ENCODE results near the gene RUNX2. TPM values are rescaled to one million over a fixed set of nuclear protein-coding genes. Genes with fewer than 3 reads are reported as not detected.

RUNX2 gene
- total RNA-seq, 2 experiments from 2014 or later, result 8.0 to 9.3 TPM

GRCh38 chr6:45427726-45428125, 99.6 kb downstream of the RUNX2 start:
- POLR2A ChIA-PET, result interaction anchor here (1.0 kb wide), 1 partner anchor 9 kb away, joined by 3 read pairs; no protein-coding TSS in a partner anchor
- peak overlapping the region; percentile 57 for H3K27ac Mint-ChIP-seq
- H3K27me3 Mint-ChIP-seq, result no peaks in the 10 kb centered on the region
- TF ChIP-seq, protein P1, sequence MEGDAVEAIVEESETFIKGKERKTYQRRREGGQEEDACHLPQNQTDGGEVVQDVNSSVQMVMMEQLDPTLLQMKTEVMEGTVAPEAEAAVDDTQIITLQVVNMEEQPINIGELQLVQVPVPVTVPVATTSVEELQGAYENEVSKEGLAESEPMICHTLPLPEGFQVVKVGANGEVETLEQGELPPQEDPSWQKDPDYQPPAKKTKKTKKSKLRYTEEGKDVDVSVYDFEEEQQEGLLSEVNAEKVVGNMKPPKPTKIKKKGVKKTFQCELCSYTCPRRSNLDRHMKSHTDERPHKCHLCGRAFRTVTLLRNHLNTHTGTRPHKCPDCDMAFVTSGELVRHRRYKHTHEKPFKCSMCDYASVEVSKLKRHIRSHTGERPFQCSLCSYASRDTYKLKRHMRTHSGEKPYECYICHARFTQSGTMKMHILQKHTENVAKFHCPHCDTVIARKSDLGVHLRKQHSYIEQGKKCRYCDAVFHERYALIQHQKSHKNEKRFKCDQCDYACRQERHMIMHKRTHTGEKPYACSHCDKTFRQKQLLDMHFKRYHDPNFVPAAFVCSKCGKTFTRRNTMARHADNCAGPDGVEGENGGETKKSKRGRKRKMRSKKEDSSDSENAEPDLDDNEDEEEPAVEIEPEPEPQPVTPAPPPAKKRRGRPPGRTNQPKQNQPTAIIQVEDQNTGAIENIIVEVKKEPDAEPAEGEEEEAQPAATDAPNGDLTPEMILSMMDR (IDR thresholded peaks at IDR 0.05), result no peak
- ATAC-seq (no peak), DNase-seq (no peak)
- H3K4me1 Mint-ChIP-seq (ENCODE audit: low read depth), result peaks cover 55% of the 10 kb centered on the region
- H3K36me3 Mint-ChIP-seq (ENCODE audit: low read depth), result peaks cover 19% of the 10 kb centered on the region
- no peak overlapping the region for H3K4me3 Mint-ChIP-seq
- no peaks in the 10 kb centered on the region for H3K9me3 Mint-ChIP-seq
- CTCF ChIA-PET, result no interaction called here
- intact Hi-C loops (cut with micrococcal nuclease), result no loop called here

GRCh38 chr6:45428727-45429126, 100.6 kb downstream of the RUNX2 start:
- peaks cover 19% of the 10 kb centered on the region for H3K36me3 Mint-ChIP-seq (ENCODE audit: low read depth)

DNA sequence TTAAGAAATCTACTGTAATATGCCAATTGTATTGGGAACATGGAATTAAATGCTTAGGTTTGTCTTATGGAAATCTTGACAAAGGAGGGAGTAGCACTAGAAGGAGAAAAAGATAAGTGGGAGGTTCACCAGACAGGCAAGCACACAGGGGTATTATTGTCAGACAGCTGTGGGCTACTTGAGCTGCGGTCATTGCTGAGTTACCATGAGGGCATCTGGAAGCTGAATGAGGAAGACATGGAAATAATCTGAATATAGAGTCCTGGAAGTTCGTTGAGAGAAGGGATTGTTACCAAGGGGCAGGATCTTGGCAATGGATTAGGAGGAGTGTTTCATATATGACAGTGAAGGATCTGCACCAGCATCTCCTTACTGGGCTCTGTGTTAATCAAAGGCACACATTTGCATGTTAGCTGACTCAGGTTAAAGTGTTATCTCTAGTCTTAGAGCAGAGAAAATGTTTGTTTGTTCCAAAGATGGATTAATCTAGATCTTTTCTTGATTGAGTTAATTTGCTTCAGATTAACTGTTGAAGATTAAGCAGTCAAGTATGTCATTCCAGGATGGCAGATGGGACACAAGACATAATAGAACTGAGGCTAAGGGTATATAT, 102.6 kb downstream of the RUNX2 start:
- Mint-ChIP-seq H3K36me3 (ENCODE audit: low read depth) (peaks cover 22% of the 10 kb centered on the region), H3K9me3 (no peaks in the 10 kb centered on the region), H3K4me3 (no peak overlapping the region), H3K4me1 (ENCODE audit: low read depth) (peaks cover 66% of the 10 kb centered on the region), H3K27ac (peak overlapping the region; percentile 80), H3K27me3 (no peaks in the 10 kb centered on the region)
- intact Hi-C loops (cut with micrococcal nuclease), result loop anchor here (5.0 kb wide), 1 partner anchor 282 kb away; no protein-coding TSS in a partner anchor
- TF ChIP-seq, protein P1 (IDR thresholded peaks at IDR 0.05), result no peak
- DNase-seq (no peak), ATAC-seq (no peak)
- POLR2A ChIA-PET, result interaction anchor here (0.9 to 1.6 kb wide), 2 partner anchors 9 to 53 kb away, joined by 4 read pairs; partner anchors contain the start of gene SUPT3H
- CTCF ChIA-PET, result interaction anchor here (1.8 kb wide), 1 partner anchor 12 kb away, joined by 5 read pairs; no protein-coding TSS in a partner anchor

More at GRCh38 chr6:45428727-45429126, 100.6 kb downstream of the RUNX2 start:
- H3K4me3 Mint-ChIP-seq, result peak overlapping the region; percentile 24
- TF ChIP-seq, protein P1 (IDR thresholded peaks at IDR 0.05), result no peak
- DNase-seq (no peak), ATAC-seq (no peak)
- no peaks in the 10 kb centered on the region for H3K9me3 Mint-ChIP-seq
- CTCF ChIA-PET, result no interaction called here
- intact Hi-C loops (cut with micrococcal nuclease), result no loop called here
- peaks cover 61% of the 10 kb centered on the region for H3K4me1 Mint-ChIP-seq (ENCODE audit: low read depth)
- H3K27me3 Mint-ChIP-seq, result no peaks in the 10 kb centered on the region
- H3K27ac Mint-ChIP-seq, result peak overlapping the region; percentile 74
- POLR2A ChIA-PET, result interaction anchor here (1.0 kb wide), 1 partner anchor 8 kb away, joined by 3 read pairs; no protein-coding TSS in a partner anchor

GRCh38 chr6:45431317-45432065, 103.4 kb downstream of the RUNX2 start:
- Mint-ChIP-seq H3K4me1 (ENCODE audit: low read depth) (peaks cover 70% of the 10 kb centered on the region), H3K4me3 (peak overlapping the region; percentile 68), H3K27me3 (no peaks in the 10 kb centered on the region), H3K36me3 (ENCODE audit: low read depth) (peaks cover 23% of the 10 kb centered on the region), H3K9me3 (no peaks in the 10 kb centered on the region), H3K27ac (peak overlapping the region; percentile 80)
- ChIA-PET POLR2A (interaction anchor here (0.6 to 1.6 kb wide), 5 partner anchors 9 to 724 kb away, joined by 3 to 4 read pairs (median 3); partner anchors contain the start of gene SUPT3H), CTCF (interaction anchor here (1.0 to 1.8 kb wide), 2 partner anchors 10 to 11 kb away, joined by 3 to 5 read pairs; no protein-coding TSS in a partner anchor)
- intact Hi-C loops (cut with micrococcal nuclease), result loop anchor here (5.0 kb wide), 1 partner anchor 281 kb away; no protein-coding TSS in a partner anchor
- no peak for DNase-seq
- TF ChIP-seq, protein P1 (IDR thresholded peaks at IDR 0.05), result no peak
- peak; percentile 27 for ATAC-seq
